Limb (tissue), 2 donors: Measurements from ENCODE around the gene COL28A1.
"Not testable (repeated sequence)": the region's sequence is repeated elsewhere in the genome, so short reads cannot be mapped to it uniquely, and the experiment has no call there.

ENCODE experiments used
- DNase-seq, 2 donors: peaks; one replicate each; pipeline ENCODE4 v3.0.0-alpha.2; 2016; ENCODE audit errors: extremely low spot score in 2 of 2

COL28A1 gene

DNA sequence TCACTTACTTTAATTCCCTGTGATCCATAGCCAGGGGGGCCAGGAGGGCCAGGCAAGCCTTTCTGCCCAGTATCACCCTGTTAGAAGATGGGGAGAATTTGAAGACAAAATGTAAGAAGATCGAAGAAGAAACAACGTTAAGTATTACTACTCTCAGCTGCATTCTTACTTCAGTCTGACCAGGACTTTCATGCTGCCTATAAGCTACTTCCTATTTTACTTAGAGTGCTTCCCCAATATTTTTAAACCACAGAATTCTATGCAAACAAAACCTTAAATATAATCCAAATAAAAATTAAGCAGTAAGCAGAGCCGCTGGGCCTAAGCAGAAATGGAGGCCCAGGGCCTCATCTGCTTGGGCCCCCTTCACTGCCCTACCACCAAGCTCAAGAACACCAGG is 117.8 kb downstream of the COL28A1 start:
- DNase-seq: no peak

DNA sequence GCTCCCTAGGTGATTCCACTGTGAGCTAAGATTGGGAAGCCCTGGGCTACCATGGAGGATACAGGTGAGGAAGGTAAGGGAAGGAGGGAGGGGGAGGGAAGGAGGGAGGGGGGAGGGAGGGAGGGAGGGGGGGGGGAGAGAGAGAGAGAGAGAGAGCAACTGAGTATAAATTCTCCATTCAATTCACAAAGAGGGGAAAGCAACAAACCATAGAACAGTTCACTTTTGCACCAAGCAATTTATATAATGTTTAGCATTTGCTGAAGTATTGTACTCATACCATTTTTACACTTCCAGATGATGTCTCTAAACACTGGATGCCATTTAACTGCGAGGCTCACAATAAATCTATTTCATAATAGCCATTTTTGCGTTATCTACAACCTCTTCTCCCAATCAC is 118.3 kb downstream of the COL28A1 start:
- no peak for DNase-seq

DNA sequence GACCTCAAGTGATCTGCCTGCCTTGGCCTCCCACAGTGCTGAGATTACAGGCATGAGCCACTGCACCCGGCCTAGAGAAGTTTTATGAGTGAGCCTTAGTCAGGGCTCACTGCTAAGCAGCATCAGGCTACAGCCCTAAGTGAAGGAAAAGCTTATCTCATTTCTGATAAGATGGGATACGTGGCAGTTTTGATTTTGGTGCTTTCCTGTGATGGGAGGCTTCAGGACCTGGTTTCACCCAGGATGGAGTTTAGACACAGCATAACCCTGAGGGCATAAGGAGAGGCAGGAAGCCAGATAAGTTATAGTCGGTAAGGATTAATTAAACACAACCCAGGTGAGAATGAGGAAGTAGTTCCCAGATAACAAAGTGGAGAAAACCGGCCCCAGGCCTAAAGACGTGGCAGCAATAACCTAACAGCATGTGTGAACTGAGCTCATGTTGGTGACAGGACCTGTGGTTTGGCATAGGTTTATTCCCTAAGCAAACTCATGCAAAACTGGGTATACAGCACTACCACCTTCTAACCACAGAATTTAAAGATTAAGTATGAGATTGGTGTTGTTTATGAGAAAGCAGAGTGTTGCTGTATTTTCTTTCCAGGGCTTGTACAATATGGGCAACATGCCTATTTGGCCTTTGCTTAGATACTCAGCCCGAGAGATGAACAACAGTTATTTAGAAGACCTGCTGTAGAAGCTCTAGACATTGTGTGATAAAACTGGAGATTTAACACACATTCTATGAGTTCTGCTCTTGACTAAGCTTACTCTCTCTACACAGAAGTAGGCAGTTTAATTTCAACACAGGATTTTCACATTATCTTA is 119.4 kb downstream of the COL28A1 start:
- no peak for DNase-seq

DNA sequence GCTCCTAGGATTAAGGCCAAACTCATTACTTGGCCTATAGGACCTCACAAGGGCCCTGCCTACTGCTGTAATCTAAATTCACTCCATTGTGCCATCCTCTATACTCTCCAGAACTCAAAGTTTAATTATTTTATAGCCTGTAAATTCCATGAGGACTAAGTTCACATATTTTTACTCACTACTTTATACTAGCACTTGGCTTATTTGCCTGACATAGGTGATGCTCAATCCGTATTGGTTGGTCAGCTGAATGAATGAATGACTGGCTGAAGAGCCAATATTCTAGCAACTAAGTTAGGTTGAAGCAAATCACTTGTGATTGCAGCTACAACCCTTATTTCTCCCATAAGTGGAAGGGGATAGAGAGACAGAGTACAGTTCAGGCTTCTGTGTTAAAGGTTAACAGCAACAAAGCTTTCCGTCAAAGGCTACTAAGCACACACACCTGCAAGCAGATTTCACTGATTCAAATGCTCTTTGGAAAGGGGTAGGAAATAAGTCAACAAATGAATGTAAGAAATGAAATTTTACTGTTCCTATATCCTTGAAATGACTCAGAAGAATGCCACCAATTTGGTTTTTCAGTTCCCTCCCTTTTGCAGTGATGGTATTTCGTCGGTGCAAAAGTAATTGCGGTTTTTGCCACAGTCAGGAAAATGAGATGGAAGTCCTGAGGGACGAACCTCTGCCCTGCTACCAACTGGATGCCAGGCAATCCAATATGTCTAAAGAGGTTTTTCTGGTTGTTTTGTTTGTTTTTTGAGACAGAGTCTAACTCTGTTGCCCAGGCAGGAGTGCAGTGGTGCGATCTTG is 120.7 kb downstream of the COL28A1 start:
- DNase-seq: no peak

DNA sequence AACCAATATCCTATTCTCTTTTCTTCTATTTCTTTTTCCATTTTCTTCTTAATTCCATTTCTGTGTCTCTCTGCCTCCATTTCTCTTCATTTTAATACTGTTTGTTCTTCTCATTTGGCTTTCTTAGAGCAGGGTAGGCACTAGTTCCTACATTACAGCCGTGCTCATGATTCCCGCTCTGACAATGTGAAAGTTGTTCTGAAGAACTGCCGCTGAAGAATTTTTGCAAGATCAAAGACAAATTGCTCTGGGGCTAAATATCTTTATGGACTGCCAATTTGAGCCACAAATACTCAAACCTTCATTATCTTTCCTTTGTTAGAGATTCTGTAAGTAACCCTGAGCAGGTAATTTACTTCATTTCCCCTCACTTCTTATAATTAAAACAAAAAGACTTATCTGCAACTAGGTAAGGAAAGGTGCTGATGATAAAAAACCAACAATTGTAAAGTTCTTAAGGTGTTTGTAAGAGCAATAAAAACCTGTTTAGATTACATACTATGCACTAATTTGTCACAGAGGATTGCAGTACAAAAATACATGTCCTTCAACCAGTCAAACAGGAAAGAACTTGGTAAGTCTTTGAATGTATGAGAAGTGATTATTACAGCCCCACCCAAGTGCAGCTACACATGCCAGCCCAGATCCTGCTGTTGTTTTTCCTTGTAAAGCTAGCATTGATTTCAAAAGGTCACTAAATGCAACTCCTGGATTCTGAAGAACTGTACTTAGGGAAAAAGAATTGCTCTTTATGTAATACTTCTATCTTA is 127.5 kb downstream of the COL28A1 start:
- no peak for DNase-seq

DNA sequence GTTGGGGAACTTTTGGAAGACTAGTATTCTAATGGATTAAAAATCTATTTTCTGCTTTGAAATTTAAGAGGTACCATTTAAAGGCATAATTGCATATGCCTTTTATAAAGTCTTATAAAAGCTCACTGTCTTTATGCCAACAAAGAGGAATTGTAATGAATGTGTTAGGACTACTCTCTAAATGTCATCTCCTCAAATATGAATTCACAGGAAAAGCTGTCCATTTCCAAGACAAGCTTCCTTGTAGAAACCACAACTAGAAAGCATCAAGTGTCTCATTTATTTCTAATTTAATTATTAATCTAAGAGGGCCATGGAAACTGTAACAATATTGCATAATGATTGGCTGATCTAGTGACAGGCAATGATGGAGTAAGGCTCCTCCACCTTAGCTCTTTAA is 130.2 kb downstream of the COL28A1 start:
- no peak for DNase-seq

DNA sequence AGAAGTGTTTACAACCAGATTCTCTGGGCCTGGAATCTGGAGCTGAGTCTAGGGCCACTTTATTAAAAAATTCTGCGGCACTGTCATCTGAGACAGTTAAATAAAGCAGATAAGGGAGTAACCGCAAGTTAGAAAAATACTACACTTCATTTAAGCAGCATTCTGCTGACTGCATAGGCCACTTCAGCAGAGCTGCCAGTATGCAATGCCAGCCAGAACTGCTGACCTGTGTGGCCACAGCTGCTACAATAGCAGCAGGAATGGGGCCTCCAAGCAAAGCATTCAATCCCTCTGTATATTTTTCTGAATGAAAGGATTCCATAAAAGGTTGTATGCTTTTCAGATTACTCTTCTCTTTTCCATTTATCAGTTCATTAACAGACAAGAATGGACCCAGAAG is 136.0 kb downstream of the COL28A1 start:
- no peak for DNase-seq

DNA sequence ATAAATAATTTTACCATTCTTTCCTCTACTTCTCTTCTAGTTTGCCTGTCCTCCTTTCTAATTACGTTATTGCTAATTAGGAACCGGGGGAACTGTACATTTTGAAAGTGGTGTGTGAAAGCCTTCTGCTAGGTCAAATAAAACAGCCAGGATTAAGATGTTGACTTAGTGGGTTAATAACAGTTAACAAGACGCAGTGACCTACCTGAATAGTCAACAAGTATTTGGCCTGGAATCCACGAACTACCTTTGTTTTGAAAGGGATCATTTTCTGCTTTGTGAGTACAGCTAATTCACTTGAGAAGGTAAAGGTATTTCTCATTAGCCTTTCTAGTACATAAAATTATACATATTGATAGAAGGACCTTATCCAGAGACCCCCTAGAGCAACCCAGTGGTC is 139.9 kb downstream of the COL28A1 start:
- no peak for DNase-seq

DNA sequence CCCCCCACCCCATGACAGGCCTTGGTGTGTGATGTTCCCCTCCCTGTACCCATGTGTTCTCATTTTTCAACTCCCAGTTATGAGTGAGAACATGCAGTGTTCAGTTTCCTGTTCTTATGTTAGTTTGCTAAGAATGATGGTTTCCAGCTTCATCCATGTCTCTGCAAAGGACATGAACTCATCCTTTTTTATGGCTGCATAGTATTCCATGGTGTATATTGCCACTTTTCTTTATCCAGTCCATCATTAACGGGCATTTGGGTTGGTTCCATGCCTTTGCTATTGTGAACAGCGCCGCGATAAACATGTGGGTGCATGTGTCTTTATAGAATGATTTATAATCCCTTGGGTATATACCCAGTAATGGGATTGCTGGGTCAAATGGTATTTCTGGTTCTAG is 147.5 kb downstream of the COL28A1 start:
- not testable (repeated sequence) for DNase-seq

DNA sequence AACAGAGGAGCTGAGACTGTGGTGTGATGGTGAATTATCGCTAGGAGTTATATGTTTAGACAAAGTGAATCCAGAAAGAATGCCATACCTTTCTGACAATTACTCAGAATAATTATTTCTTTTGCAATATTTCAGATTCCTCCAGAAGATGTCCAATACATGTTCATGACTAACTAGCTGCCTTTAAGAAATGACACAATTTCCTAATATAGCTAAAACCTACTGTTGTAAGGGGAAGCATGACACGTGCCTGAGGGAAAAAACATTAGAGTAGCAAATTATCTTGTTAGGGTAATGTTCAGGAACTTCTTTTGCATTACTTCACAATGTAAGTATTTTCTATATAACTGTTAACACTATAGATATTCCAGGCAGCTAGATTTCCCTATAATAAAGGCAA is 150.3 kb downstream of the COL28A1 start:
- no peak for DNase-seq

DNA sequence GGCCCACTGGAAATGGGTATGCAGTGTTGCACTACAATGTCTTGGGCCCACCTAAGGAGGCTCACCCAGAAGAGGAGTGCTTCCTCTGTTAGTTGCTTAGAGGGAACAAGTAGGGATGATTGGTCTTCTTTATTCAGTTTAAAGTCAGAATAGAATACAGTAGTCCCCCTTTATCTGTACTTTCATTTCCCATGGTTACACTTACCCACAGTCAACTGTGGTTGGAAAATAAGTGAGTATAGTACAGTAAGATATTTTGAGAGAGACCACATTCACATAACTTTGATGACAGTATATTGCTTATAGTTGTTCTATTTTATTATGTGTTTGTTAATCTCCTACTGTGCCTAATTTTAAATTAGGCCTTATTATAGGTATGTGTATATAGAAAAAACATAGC is 151.4 kb downstream of the COL28A1 start:
- no peak for DNase-seq

DNA sequence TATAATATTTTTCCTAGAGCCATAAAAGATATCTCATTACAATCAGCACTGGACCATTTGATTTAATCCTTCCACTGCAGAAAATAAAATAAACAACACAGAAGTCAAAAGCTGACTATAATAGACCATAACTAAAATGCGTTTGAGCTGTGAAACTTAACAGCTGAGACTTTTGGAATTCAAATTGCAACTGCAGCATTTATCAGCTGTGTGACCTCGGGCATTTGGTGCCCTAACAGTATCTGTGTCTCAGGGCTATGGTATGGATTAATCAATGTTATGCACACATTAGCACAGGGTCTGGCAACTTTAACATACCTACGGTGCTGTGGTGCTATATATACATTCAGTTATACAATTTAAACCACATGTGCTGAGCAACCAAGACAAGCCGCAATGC is 160.1 kb downstream of the COL28A1 start:
- DNase-seq: peak in 1 of 2 donors; percentile 29

DNA sequence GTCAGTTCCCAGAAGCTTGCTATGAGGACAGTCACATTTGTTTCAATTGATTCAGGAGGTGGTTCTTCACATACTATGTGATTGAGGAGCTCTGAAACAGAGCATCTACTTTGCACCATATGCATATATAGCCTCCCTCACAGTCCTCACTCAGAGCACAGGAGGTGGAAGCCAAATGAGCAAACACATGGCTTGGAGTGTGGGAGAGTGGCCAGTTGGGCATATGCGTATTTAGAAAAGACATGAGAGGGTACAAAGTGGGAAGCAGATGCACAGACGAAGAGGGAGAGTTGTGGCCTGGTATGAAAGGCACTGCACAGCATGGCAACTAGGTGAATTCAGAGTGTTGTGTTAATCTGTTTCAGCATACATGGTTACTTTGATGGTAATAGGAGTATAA is 165.6 kb downstream of the COL28A1 start:
- no peak for DNase-seq

DNA sequence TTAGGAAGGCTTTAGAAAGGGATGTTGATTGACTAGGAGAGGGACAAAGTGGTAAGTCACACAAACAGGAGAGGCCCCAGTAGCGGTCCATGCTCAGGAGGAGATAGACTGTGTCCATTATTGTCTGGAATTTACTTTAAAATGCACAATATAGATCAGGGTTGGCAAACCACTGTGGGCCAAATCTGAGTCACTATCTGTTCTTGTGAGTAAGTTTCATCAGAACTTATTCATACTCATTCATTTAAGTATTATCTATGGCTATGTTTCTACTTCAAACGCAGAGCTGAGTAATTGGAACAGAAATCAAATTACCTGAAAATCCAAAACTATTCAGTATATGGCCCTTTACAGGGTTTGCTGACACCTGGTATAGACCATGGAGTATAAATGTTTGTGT is 166.5 kb downstream of the COL28A1 start:
- DNase-seq: no peak

DNA sequence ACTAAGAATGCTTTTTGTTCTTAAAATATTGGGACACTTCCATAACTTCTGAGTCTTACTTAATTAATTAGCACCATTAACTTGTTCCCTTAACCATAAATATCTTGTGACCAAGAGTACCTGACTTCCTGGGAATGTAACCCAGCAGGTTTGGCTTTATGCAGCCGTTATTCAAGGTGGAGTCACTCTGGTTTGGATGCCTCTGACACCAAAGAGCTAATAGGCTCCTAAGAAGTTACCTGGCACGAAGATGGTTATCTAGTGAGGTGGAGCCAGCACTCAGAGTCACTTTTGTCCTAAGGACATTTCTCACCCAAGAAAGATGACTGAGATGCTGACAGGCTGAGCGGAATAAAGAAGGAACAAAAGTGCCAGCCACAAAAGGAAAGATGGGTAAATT is 181.0 kb downstream of the COL28A1 start:
- no peak for DNase-seq

DNA sequence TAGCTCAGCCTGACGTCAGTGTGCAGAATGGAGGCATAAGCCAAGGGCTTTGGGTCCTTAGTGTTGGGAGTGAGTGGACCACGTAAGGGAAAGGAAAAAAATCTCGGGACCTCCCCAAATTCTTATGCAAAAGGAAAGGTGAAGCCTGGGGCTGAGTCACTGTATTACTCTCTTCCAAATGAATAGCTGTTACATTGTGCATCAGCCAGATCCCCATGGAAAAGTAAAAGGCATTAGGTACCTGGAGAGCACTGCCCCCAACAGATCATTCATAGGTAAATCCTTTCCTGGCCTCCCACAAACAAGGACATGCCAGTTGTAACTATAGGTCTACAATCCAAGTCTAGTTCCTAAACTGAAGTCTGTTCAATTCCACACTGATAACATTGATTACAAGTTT is 182.8 kb downstream of the COL28A1 start:
- DNase-seq: no peak

DNA sequence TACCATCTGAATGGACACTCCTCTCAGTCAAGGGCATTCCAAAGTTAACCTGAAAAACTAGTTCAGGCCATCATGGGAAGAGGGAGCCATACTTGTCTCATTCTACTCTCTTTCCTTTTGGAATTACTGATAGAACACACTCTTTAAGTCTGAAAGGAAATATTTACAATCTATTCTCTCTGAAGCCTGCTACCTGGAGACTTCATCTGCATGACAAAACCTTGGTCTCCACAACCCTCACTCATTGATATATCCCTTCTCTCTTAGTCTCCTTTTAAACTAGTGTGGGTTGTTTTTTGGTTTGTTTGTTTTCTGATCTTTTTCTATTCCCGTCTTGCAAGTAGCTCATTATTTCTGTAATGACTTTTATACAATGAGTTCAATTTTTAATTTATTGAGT is 183.8 kb downstream of the COL28A1 start:
- no peak for DNase-seq

DNA sequence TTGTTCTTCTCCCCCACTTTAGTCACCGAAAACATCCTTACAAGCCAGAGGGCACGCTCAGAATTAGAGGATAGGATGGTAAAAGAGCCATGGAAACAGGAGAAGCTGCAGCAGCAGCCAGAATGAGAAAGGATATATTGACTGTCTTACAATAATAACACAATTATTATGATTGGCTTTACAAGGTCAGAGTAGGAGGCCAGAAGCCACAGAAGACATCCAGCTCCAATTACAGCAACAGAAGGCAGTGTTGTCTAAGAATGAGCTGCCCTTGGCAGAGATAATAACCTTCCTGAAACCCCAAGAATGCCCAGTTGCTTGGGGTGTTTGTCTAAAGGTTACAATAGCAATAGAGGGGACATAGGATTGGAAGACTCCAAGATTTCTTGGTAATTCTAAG is 184.5 kb downstream of the COL28A1 start:
- DNase-seq: no peak

DNA sequence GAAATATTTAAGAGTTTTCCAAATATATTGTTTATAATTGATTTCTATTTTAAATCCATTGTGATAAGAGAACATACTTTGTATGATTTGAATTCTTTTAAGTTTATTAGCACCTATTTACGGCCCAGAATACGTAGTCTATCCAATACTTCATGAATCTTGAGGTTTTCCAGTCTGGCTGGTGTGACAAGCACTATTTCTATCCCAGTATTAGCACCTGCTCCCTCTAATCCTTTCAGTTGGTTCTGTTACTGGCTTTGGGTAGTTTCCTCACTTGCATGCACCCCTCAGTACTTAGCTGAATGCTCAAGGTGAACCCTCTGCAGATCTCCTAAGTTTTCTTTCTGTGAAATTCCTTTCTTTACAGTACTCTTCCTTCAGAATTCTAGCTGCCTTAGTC is 186.5 kb downstream of the COL28A1 start:
- no peak for DNase-seq

DNA sequence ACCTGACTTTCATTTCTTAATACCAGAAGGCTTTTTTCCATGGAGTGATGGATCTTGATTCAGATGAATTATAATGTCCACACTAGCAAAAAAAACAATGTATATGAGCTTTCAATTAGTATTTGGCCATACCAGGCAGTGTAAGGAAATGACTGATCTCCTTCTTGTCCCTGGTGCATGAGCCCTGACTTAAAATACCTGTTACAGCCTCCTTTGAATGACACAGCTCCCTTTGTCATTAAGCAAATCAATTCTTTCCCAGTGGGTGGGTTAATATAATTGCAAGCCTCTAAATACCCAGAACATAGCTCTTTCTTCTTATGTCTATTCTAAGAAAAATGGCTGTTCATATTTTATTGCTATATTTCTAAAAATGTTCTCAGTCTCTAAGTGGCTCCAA is 188.6 kb downstream of the COL28A1 start:
- DNase-seq: no peak

DNA sequence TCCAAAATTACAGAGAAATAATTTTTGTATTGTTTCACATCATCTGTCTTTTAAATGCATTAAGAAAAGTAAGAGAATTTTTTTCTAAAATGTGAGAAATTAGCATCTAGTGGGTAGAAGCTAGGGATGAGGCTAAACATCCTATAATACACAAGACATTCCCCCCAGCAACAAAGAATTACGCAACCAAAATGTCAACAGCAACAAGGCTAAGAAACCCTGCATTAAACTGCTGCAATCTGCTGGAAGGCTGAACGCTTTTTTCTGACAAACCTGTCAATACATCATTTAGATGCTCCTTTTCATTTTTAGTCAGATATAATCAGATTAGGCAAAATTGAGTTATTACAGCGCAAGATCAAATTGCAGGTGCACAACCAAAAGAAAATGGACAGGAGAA is 191.1 kb downstream of the COL28A1 start:
- DNase-seq: no peak

DNA sequence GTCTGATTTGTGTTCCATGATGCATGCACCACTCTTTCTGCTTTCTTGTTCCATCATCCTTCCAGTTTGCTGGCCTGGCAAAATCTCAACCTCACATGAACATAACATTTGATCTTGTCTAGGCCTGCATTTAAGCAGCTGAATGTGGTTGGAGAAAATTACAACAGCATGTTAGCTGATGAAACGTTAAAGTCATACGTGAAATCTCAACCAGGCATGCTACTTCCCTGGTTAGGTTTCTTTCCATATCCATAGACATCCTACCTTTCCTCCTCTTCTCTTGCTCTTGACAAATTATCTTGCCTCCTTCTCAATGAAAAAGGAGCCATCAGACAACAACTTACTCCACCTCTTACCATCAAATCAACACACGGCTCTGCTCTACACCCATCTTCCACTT is 199.8 kb downstream of the COL28A1 start:
- DNase-seq: no peak
